Stimulated activated CD4-positive, alpha-beta T cell treated with anti-CD3 and anti-CD28 coated beads, Interleukin-15, amount 100 ng/mL, for 48 hours (primary cell): ENCODE data around the gene TBKBP1.

Experiments
- DNase-seq, 2 donors: peaks; one replicate each; pipeline ENCODE4 v3.0.0-alpha.2; 2020; ENCODE audit warnings: low read depth in 2 of 2

TBKBP1 gene

DNA sequence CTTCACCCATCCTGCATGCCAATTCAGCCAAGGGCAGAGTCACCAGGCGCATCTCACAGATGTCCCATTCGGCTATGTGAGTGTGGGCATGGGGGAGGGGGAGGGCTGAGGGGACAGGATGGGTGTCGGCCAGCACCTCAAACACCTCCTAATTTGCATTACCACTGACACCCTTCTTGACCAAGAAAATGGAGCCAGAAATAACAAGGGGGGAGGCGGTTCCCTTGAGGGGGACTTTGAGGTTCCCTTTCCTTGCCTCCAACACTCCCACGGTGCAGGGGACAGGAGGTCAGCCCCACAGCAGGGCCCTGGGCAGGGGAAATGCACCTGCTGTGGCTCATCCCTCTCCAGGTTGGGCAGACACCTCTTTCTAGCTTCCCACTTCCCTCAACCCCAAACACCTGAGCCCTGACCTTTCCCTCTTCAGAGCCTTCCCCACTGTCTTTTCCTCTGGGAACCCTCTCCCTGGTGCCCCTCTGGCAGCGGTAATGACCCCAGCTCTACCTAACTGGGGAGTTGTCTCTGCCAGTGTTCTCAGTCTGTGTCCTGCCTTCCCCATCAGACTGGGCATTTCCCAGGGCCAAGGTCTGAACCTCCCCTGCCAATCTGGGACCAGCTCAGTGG lies 20.9 kb downstream of the TBKBP1 start:
- DNase-seq, result no peak

DNA sequence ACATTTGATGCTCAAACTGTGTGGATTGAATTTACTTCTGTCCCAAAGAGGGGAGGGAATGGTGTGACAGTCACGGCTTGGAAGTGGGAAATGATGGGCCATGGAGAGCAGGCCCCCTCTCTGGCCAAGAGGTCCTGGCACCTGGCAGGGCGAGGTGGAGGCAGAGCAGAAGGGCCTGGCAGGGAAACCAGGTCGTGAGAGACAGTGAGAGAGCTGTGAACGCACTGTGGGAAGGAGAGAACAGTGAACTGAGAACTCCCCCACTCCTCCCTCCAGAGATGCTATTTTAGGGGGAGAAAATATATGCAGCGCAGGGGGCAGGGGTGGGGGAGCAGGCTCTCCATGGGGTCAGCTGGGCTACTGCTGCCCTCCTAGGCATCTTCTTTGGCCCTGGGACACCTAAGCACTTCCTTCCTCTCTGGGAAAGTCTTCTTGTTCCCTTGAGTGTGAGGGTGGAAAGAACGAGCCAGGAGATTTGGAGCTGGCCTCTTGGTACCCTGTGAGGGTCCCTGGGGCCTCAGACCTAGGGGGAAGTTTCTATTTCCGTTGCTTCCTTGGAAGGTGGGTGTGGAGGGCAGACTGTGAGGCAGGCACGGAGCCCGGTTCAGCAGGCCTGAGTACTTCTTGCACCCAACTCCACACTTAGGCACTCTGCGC lies 21.8 kb downstream of the TBKBP1 start:
- no peak for DNase-seq

DNA sequence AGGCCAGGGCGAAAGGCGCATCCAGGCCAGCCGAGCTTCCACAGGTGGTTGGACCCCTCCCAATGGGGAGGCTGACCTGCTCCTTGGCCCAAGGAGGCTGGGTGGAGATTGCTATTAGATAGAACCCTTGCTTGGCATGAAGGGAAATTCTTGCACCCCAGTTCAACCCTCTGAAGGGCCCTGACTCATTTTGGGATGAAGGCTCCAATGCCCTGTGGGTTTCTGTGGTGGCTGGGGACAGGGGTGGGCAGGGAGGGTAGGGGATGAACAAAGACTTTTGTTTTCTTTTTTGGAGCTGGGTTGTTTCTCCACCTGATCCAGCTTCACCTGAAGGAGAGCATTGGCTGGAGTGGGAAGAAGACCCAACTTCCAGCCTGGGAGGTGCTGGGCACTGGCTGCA lies 22.4 kb downstream of the TBKBP1 start:
- DNase-seq, result no peak

DNA sequence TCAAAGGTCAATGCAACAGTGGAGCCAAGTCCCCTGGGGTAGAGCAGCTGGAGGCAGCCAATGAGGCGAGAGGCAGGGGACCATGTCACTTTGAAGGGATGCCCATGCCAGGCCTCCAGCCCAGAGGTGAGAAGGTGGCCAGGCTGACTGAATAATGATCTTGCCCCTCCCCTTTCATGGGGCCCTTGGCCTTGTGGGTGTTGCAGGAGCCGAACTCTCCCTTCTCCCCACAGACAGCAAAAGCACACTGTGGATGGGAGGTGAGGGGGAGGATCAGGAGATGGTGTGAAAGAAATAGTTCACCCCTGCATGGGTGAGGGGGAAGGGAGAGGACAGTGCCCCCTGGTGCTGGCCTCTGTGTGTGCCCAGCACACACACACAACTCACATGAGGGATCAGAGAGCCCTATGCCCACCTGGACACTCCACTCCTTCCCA lies 23.3 kb downstream of the TBKBP1 start:
- no peak for DNase-seq

DNA sequence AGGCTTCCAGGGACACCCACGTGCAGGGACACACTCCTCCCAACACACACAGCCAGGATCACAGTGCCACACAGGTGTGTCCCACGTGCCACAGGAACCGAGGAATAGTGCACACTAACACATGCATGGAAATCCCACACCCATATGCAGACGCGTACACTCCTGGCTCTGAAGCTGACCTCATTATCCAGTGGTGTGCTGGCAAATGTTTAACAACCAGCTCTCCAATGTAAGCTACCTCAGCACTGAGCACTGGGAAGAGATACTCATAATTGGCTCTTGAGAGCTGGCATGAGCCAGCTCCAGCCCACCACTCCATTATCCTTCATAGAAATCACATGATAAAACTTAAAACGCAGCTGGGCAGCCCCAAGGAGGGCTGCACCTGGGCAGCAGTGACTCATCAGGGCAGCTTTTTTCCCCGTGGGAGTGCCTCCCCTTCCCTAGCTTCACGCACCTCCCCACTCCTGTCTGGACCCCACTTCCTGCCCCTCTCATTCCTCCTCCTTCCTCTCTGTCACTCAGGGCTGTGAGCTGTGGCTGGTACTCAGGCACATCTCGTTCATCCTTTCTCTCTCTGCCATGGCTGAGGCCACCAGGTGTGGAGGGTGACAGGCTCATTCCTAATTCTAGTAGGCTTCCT lies 24.1 kb downstream of the TBKBP1 start:
- DNase-seq, result no peak

DNA sequence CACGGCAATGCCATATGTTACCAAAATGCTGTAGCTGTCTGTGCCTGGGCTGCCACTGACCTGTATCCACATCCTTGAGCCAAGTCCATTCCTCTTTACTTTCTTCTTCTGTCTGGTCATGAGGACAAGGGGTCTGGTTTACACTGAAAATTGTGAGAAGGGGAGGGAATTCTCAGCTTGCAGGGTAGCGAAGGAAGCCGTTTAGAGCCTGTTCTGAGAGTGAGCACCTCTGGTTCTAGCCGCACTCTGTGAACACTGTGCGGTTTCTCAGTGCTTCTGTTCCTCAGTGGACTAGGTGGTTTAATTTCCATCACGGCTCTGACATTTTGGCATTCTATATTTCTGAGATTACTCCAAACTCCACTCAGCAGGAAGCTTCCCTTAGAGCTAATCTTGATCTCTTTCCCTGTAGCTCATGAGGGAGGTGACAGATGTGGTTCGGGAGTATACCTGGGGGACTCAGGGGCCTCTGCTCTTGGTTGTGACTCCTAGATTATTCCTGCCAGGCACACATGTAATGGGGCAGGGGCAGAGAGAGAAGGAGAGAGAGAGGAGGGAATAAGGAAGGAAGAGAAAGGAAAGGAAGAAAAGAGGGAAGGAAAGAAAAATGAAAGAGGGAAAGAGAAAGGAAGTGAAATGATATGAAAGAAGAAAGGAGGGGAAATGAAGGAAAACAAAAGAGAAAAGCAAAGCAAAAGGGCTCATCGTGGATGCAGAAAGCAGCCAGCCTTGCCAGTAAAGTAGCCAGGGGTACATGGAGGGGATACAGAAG lies 24.9 kb downstream of the TBKBP1 start:
- DNase-seq, result no peak

DNA sequence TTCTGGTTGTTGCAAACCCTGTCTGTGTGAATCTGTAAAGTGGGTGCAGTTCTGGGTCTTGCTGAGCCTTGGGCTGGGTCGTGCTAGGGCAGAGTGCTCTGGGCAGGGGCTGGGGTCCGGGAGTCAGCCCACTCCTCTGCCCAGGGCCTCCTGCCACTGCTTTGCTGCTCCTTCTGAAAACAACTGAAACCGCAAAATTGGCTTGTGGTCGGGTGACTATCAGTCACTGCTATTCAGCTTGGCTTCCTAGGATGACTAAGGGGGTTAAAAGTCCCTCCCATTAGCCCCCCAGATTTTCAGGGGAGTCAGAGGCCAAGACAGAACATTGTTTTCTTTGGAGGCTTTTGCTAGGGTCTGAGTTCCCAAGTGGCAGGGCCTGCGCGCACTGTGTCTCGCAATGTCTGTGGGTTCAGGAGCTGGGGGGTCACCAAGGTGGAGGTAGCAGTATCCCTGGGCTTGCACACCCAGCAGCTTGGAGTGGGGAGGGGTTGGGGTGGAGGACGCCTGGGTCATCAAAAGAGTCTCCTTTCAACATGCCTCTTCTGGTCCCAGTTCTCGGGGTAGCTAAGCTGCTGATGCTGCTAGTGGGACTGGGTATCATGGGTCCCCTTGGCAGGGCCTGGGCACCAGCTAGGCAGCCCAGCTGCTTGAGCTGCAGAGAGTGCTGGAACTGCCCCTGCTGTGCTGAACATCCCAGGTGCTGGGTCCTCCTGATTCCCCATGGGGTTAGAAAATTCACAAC lies 25.6 kb downstream of the TBKBP1 start:
- peak; percentile 74 to 80 for DNase-seq

DNA sequence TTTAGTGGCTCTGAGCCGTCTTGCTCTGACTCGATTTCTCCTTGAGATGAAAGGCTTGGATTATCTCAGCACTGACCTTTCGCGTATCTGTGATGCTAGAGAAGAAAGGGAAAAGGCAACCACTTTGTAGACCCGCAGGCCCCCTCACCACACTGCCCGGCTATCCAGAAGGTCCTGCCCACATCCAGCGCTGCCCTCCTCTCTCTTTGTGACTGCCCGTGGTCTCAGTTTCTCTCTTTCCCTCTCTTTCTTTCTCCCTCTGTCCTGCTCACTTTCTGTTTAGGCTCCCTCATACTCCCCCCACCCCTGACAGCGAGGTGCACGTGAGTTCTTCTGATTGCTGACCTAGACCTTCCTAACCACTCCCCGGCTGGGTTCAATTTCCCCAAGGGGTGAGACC lies 26.2 kb downstream of the TBKBP1 start:
- DNase-seq, result no peak

DNA sequence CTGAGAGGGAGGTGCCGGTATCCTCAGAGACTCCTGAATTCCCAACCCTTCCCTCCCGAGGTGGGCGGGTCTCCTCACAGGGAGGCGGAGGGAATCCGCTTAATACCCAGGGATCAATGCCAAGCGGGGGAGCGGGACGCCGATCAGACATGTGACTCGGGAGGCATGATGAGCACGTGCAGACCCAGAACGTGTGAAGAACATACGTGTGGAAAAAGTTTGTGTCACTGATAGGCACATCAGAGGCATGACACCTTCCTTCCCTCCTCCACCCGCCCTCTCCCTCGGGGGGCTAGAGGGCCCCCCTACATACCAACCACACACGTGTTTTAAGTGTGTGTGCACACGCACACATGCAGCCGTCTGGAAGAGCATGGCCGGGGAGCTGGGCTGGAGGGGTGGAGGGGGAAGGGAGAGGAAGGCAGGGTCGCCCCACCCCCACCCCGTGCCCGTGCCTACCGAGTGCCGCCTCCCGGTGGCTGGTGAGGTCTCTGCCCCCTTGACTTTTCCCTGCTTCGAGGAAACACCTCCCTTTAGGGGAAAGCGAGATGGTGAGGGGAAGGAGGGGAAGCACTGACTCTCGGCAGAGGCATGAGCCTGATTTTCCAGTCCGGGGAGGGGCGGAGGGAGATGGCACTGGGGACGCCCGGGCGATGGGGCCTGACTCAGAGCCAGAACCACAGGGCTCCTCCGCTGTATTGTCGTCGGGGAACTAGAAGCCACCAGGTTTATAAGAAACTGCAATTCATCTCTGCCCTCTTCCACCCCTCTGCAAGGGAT lies 27.0 kb downstream of the TBKBP1 start:
- DNase-seq, result peak; percentile 97 to 98

DNA sequence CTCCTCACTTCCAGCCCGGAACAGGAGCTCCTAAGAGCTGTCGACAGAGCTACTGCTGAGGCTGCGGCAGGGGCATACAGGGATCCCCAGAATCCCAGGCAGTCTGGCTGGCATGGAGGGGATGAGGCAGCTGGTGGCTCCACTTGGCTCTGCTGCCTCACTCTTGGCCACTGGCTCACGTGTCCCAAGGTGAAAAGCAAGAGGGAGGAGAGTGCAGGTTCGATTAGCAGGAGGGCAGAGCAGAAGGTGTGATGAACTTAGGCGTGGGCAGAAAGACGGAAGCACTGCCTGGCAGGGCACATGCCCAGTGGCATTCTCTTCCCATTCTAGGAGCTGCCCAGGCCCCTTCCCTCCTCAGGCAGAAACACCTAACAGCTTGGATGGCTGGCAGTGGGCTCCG lies 27.8 kb downstream of the TBKBP1 start:
- no peak for DNase-seq

DNA sequence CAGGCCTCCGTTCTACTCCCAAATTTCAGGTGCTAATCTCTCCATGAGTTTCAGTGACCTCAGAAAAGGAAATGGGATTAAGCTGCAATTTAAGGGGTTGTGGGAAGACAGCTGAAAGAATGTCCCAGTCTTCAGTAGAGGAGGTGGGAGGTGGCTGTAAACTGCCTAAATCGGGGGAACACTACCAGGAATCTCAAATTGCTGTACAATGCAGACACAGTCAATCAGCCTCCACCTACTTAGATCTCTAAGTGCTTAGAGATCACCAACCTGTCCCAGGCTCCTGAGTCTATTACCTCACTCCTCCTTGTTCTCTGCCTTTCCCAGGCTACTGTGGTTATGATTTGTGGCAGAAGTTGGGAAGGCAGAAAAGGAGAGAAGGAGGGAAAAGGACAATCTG lies 30.7 kb downstream of the TBKBP1 start:
- no peak for DNase-seq

DNA sequence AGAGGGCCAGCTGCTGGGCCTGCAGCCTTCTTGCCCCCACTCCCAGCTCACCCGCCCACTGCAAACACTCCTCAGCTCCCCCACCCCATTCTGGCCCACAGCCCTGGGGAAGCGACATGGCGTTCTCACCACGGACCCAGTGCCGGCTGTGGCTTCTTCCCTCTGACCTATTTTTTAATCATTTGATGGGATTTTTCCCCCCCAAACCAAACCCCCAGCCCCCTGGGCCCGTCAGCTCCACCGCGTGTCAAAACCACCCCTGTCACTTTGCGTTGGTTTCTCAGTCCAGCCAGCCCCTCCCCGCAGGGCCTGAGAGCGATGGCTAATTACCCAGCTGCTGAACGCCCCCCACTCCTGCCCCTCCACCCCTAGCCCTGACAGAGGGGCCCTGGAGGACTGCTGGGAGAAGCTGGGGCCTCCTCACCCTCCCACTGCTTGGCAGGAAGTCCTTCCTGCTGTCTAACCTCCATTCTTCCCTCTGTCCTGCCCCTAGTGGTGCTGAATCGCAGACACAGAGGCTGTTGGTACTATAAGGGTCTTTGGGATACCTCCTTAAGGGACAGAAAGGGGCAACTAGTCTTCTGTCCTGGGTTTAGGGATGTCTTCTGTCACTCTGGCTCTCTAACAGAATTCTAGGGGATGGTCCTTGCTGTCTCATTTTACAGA lies 31.6 kb downstream of the TBKBP1 start:
- DNase-seq, result no peak

DNA sequence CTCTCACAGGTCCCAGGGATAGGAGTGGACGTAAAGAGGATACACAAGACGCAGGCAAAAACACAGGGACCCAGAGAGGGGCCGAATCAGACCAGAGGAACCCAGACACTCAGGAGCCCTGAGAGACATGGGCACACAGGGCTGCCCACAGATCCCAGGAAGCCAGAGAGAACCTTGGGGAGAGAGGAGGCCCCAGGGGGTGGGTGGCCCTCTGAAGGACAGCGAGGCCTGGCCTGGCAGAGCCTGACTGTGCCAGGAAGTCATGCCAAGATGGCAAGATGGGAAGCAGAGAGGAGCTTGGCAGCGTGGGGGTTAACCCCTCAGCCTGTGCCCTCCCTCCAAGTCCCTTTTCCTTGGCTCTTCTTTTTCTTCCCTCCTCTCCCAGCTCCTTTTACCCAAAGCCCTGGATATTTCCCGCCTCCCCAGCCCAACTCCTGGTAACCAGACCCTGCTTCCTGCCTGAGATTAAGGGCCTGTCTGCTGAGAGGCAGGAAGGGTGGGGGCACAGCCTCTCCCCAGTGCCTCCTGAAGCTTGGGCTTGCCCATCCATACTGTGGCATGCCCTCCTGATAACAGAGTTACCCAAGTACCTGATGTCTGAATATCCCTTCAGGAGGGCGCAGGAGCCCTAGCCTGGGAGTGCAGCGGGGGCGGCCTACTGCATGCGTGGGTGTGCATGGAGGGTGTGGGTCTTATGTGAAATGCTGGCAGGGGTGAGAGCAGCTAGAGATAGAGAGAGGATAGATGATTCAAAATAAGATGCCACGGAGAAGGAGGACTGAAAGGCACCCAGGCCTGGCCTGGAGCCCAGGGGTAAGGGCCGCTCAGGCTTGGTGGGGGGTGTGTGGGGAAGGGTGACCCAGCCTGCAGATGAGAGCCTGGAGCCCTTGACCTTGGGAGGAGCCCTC lies 33.1 kb downstream of the TBKBP1 start:
- DNase-seq, result no peak

DNA sequence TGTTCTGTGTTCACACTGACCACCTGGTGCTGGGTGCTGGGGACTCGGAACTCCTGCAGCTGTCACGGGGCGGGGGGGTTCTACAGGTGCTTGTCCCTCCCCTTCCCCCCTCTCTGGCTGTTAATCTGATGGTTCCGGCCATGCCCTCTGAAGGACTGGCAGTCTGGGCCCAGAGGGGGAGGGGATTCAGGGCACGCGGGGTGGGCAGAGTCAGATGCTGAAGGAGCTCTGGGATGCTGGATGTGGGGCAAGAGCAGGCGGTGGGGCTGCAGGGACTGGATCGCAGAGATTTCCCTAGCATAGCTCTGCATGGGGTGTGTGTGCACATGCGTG lies 33.7 kb downstream of the TBKBP1 start:
- no peak for DNase-seq

DNA sequence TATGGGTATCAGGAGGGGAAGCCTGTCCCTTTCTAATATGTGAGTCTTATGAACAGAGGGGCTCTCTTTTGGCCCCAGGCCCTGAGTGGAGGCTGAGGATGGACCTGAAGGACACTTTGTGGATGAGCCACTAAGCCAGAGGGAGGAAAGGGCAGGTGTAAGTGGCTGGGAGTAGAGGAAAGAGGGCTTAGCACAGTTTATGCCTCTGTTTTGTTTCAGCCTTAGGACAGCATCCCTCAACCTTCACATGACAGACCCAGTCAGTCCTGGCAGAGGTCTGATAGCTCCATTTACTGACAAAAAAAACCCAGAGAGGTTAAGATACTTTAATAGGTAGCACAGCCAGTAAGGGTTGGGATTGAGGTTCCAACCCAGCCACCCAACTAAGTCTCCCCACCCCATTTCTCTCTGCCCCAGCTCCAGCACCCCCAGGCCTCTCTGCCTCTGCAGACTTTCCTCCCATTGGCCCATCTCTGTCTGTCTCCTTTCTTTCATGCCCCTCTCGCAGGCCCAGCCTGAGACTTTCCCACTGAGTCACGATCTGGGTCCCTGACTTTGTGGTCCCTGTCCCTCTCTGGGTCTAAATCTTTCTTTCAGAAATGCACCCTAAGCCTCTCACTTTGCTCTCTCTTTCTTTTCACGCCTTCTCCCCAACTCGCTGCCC lies 34.4 kb downstream of the TBKBP1 start:
- DNase-seq, result no peak

DNA sequence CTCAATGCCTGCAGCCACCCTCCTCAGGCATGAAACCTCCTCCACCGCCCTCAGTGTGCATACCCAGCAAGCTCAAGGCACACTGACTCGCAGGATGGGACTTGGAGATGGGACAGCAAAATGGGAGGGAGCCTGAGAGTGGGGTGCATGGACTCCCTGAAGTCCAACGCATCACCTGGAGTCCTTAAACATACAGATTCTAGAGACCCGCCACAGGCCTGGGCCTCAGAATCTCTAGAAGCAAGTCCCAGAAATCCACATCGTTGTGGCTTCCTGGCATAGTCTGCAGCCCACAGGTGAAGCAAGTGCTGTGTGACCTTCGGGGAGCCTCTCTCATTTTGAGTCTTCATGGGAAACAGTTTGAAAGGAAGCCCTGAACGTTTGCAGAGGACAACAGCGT lies 35.5 kb downstream of the TBKBP1 start:
- DNase-seq, result no peak

DNA sequence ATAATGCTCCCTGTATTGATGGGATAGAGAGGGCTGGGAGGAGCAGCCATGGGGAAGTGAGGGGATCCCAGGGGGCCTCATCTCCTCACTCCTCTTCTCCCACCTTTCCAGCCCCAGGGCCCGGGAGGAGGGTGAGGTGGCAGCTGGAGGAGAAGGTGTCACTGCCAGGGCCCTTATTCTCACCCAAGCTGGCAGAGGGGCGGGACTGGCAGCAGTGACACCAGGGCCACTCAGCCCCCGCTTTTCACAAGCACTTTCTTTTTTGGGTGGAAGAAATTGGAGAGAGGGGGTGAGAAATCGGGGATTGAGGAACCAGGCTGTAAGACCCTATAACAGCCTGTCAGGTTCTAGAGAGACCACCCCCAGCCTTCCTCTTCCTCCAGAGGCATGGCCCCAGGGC lies 36.7 kb downstream of the TBKBP1 start:
- DNase-seq, result no peak

DNA sequence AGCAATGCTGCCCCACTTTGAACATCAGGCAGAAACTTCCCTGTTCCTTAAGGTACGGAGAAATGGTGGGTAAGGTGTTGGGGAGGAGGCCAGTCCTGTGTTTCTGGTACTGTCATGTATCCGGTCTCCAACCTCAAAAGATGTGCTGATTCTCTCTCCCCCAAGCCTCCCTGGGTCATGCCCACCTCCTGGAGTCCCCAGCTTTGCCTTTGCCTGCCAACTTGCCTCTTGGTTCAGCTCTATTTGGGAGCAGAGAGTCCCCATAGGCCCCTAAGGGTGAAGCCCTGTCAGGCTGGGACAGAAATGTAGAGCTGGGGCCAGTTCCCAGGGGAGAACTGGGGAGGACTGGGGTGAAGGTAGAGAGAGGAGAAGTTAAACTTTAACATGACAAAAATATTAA lies 37.4 kb downstream of the TBKBP1 start:
- no peak for DNase-seq

DNA sequence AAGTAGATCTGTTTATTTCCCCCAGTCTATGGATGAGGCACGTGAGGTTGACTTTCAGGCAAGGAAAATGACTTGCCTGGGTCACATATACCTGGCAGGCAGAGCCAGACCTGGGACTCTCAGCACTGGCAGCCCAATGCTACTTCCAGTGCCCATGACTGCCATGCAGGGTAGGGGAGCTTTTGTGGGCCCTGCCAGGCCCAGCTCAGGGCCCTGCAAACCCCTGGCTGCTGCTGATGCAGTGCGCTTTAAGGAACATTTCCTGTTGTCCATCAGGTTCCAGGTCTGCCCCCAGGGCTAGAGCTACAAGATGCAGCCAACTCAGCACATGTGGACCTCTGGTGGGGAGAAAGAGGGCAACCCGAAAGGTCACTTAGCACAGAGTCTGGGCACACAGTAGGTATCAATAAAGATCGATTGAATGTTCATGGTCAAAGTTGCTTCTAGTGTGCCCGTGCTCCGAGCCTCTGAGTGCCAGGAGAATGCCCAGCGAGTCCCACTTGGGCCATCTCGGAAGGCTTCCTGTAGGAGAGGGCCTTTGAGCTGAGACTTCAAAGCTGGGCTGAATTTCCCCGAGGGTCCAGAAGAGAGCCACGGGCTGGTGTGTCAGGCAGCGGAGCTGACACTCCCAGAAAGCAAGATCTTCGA lies 38.6 kb downstream of the TBKBP1 start:
- no peak for DNase-seq
